IPS-15b (cell line): ENCODE results near the gene JAGN1.
"Not testable (repeated sequence)": the region's sequence is repeated elsewhere in the genome, so short reads cannot be mapped to it uniquely, and the experiment has no call there.

ENCODE experiments used
- H3K27me3 ChIP-seq: one replicate; pipeline ENCODE4 v1.6.1; 2013; ENCODE audit warnings: low read length; ENCODE audit not compliant: control insufficient read depth, insufficient read depth
- H3K36me3 ChIP-seq: one replicate; pipeline ENCODE4 v1.6.1; 2013; ENCODE audit warnings: low read length; ENCODE audit not compliant: control insufficient read depth, insufficient read depth
- H3K4me1 ChIP-seq: one replicate; pipeline ENCODE4 v1.6.1; 2013; ENCODE audit warnings: mild to moderate bottlenecking, low read length; ENCODE audit not compliant: control insufficient read depth, insufficient read depth
- H3K4me3 ChIP-seq: one replicate; pipeline ENCODE4 v1.5.1; 2013; ENCODE audit warnings: low read depth, low read length
- H3K9ac ChIP-seq: one replicate; pipeline ENCODE4 v1.6.1; 2013; ENCODE audit warnings: low read depth, mild to moderate bottlenecking, low read length
- H3K9me3 ChIP-seq: one replicate; pipeline ENCODE4 v1.6.1; 2013; ENCODE audit warnings: mild to moderate bottlenecking, low read length; ENCODE audit not compliant: control insufficient read depth, insufficient read depth

The JAGN1 gene

DNA sequence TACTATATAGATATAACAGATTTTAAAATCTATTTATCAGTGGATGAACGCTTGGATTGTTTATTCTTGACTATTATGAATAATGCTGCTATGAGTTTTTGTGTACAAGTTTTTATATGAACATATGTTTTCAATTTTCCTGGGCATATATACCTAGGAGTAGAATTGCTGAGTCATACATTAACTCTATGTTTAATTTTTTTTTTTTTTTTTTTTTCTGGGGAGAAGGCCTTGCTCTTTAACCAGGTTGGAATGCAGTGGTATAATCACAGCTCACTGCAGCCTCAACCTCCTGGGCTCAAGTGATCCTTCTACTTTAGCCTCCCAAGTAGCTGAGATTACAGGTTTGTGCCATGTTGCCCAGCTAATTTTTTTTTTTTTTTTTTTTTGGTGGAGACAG lies 19.4 kb upstream of the JAGN1 start:
- H3K9me3 ChIP-seq: no peaks in the 10 kb centered on the region
- no peaks in the 10 kb centered on the region for H3K4me1 ChIP-seq
- no peaks in the 10 kb centered on the region for H3K27me3 ChIP-seq
- no peak overlapping the region for H3K4me3 ChIP-seq
- no peak overlapping the region for H3K9ac ChIP-seq
- no peaks in the 10 kb centered on the region for H3K36me3 ChIP-seq

DNA sequence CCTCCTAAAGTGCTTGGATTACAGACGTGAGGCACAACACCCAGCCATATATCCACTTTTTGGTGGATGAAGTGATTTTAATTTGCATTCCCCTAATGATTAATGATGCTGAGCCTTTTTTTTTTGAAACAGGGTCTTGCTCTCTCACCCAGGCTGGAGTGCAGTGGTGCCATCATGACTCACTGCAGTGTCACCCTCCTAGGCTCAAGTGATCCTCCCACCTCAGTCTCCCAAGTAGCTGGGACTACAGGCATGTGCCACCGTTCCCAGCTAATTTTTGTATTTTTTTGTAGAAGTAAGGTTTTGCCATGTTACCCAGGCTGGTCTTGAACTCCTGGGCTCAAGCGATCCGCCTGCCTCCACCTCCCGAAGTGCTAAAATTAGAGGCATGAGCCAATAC lies 18.3 kb upstream of the JAGN1 start:
- H3K9ac ChIP-seq, H3K4me1 ChIP-seq, H3K4me3 ChIP-seq, H3K36me3 ChIP-seq, H3K9me3 ChIP-seq, H3K27me3 ChIP-seq: not testable (repeated sequence)

DNA sequence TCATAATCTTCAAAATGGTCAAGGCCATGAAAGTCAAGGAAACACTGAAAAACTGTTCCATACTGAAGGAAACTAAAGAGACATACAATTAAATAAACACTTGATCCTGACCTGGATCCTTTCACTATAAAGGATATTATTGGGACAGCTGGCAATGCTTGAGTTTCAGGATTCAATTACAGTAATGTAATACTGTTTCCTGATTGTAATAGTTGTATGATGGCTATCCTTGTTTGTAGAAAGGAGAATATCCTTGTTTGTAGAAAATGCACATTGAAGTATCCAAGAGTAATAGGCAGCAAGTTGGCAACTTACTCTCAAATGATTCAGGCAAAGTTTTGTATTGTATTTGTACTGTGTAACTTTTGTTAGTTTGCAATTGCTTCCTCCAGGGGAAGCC lies 15.0 kb upstream of the JAGN1 start:
- Histone ChIP-seq H3K27me3 (no peaks in the 10 kb centered on the region), H3K4me3 (no peak overlapping the region), H3K9me3 (no peaks in the 10 kb centered on the region), H3K9ac (no peak overlapping the region), H3K4me1 (no peaks in the 10 kb centered on the region), H3K36me3 (no peaks in the 10 kb centered on the region)

DNA sequence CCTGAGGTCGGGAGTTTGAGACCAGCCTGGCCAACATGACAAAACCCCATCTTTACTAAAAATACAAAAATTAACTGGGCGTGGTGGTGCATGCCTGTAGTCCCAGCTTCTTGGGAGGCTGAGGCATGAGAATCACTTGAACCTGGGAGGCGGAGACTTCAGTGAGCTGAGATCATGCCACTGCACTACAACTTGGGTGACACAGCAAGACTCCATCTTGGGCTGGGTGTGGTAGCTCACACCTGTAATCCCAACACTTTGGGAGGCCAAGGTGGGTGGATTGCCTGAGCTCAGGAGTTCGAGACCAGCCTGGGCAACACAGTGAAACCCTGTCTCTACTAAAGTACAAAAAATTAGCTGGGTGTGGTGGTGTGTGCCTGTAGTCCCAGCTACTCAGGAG lies 14.2 kb upstream of the JAGN1 start:
- H3K27me3 ChIP-seq, H3K9ac ChIP-seq, H3K36me3 ChIP-seq, H3K9me3 ChIP-seq, H3K4me1 ChIP-seq, H3K4me3 ChIP-seq: not testable (repeated sequence)

DNA sequence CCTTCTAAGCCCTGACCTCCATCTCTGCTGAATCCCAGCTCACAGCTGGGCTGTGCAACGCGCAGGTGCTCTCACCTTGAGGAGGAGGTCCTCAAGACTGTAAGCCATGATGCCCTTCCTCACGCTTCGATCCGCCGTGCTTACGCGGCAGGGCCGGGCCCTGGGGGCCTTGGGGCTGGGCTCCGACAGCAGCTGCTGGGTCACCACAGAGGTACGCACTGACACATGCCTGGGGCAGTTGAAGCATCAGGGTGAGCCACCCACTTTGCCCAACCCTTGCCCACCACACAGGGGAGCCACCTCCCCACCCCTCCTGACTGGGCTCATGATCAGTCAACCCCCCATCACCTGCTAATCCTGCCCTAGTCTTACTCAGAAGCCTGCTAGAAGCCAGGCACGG lies 13.4 kb upstream of the JAGN1 start:
- no peaks in the 10 kb centered on the region for H3K36me3 ChIP-seq
- H3K27me3 ChIP-seq: no peaks in the 10 kb centered on the region
- H3K9ac ChIP-seq: no peak overlapping the region
- H3K9me3 ChIP-seq: no peaks in the 10 kb centered on the region
- H3K4me1 ChIP-seq: no peaks in the 10 kb centered on the region
- H3K4me3 ChIP-seq: no peak overlapping the region

DNA sequence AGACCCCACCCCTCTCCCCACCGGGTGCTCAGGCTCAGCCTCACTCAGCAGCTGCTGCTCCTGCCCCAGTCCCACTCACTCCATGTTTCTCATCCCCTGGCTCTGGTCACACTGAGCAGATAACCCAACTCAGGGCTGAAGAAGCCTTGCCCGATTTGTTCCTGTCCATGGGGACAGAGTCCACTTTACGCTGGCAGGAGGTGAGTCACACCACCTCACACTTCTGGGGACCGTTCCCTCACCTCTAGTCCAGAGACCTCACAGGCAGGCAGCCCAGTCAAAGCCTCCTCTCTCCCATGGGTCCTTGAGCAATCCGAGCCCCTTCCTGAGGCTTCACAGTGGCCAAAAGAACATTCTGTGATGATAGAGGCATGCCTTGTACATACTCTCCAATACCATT lies 11.7 kb upstream of the JAGN1 start:
- Histone ChIP-seq H3K9me3 (no peaks in the 10 kb centered on the region), H3K9ac (no peak overlapping the region), H3K4me1 (no peaks in the 10 kb centered on the region), H3K4me3 (no peak overlapping the region), H3K27me3 (no peaks in the 10 kb centered on the region), H3K36me3 (no peaks in the 10 kb centered on the region)

DNA sequence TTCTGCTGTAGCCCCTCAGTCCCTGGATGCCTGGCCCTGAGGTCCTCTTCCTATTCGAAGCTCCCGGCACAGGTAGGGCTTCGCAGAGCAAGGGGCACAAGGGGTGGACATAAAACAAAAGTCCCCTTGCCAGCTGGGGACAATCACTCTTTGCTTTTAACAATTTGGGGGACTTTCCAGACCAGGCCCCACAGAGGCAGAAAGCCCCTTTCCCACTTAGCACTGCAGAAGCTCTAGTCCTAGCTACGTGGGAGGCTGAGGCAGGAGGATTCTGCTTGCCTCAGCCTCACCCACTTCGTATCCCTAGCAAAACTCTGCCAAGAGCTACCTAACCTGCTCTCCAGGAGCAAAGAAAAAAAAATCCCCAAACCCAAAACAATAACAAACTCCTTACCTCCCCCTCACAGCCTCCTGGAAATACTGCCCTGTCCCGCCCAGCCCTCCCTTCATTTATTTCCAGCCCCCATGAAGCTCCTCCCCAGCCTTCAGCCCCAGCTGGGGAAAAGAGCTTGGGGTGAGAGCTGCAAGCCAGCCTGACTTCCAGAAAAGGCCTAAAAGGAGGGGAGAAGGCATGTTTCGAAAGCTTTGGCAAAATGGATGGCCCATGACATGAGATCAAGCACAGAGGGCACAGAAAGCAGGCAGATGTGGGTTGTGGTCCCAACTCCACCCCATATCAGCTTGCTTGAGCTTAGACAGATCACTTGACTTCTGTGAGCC lies 10.4 kb upstream of the JAGN1 start, which contains the start of gene CIDEC:
TSS of gene CIDEC (minus strand) at position 424 of the 720 bp plus-strand sequence. CDS start 1,767 bp downstream, outside the sequence.
- no peak within 1 kb of the TSS for H3K9ac ChIP-seq
- no peaks in the 10 kb centered on the region for H3K27me3 ChIP-seq
- no peak within 1 kb of the TSS for H3K4me3 ChIP-seq
- no peaks in the 10 kb centered on the region for H3K9me3 ChIP-seq
- H3K4me1 ChIP-seq: no peaks in the 10 kb centered on the region
- no peaks in the 10 kb centered on the region for H3K36me3 ChIP-seq

DNA sequence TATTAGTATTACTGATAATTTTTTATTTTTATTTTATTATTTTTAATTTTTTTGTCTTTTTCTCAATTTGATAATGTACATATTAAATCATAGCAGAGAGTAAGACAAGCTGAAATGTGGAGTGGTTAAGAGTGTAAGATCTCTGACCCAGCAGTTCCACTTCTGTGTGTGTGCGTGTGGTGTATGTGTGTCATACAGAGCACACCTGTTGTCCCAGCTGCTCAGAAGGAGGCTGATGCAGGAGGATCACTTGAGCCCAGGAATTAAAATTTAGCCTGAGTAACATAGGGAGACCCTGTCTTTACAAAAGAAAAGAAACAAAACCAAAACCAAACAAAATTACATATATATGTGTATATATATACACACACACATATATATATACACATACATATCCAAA lies 9.0 kb upstream of the JAGN1 start:
- no peak overlapping the region for H3K4me3 ChIP-seq
- H3K27me3 ChIP-seq: no peaks in the 10 kb centered on the region
- H3K36me3 ChIP-seq: no peaks in the 10 kb centered on the region
- no peak overlapping the region for H3K9ac ChIP-seq
- no peaks in the 10 kb centered on the region for H3K4me1 ChIP-seq
- no peaks in the 10 kb centered on the region for H3K9me3 ChIP-seq

DNA sequence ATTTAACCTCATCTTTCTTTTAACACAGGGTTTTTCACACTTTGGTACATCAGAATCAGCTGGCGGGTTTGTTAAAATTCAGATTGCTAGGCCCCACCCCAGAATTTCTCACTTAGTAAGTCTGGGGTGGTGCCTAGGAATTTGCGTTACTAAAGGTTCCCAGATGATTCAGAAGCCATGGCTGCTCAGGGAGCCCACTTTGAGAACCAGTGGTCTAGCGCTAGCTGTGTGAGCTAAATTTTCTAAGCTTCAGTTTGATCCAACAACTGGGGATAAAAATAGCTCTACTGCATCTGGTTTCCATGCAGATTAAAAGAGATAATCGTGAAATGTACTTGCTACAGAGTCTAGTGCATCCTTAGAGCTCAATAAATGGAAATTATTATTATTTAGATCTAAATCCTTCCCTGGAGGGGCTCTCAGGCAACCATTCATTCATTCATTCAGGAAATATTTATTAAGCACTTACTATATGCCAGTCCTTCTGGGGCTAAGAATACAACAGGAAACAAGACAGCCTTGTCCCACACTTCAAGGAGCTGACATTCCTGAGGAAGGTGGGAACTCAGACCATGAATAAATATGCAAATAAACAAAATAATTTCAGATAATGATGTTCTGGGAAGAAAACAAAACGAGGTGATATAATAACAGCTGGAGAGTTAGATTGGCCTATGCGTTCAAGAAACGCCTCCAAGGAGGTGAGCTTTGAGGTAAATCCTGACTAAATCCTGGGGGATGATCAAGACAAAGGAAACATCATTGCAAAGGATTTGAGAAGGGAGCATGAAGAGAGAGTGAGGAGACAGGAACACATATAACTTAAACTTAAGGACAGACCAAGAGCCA lies 6.5 kb upstream of the JAGN1 start:
- H3K4me3 ChIP-seq: no peak overlapping the region
- H3K9ac ChIP-seq: no peak overlapping the region
- H3K4me1 ChIP-seq: no peaks in the 10 kb centered on the region
- no peaks in the 10 kb centered on the region for H3K36me3 ChIP-seq
- no peaks in the 10 kb centered on the region for H3K9me3 ChIP-seq
- no peaks in the 10 kb centered on the region for H3K27me3 ChIP-seq

DNA sequence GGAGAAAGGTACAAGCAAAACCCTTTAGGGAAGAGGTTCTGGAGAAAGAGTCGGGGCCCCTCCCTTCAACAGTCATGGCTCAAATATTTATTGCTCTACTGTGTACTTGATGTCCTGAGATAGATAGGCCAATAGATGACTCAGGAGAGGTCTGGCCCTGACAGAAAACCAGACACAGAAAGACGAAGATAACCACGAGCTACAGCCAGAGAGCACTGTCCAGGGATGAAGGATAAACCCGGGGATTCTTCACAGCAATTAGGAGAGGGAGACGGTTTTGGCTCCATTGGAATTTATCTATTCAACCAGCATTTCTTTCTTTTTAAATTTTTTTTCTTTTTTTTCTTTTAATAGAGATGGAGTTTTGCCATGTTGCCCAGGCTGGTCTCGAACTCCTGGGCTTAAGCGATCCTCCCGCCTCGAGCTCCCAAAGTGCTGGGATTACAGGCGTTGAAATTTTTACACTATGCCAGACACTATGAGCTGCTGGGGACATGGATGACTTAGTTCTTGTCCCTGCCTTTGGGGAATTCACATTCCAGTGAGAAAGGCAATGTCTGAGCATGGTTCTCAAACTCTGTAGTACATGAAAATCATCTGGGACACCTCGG lies 5.8 kb upstream of the JAGN1 start:
- Histone ChIP-seq H3K27me3 (no peaks in the 10 kb centered on the region), H3K9ac (no peak overlapping the region), H3K36me3 (no peaks in the 10 kb centered on the region), H3K9me3 (no peaks in the 10 kb centered on the region), H3K4me3 (no peak overlapping the region), H3K4me1 (no peaks in the 10 kb centered on the region)

DNA sequence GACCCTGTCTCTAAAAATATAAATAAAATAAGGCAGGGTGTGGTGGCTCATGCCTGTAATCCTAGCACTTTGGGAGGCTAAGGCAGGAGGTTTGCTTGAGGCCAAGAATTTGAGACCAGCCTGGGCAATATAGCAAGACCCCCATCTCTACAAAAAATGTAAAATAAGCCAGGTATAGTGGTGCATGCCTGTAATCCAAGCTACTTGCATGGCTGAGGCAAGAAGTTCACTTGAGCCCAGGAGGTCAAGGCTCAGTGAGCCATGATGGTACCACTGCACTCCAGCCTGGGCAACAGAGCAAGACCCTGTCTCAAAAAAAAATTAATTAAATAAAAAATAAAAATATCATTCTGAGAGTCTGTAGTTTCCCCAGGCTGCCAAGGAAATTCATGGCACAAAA lies 4.1 kb upstream of the JAGN1 start:
- Histone ChIP-seq H3K9me3 (no peaks in the 10 kb centered on the region), H3K36me3 (no peaks in the 10 kb centered on the region), H3K9ac (no peak overlapping the region), H3K27me3 (no peaks in the 10 kb centered on the region), H3K4me3 (no peak overlapping the region), H3K4me1 (no peaks in the 10 kb centered on the region)

DNA sequence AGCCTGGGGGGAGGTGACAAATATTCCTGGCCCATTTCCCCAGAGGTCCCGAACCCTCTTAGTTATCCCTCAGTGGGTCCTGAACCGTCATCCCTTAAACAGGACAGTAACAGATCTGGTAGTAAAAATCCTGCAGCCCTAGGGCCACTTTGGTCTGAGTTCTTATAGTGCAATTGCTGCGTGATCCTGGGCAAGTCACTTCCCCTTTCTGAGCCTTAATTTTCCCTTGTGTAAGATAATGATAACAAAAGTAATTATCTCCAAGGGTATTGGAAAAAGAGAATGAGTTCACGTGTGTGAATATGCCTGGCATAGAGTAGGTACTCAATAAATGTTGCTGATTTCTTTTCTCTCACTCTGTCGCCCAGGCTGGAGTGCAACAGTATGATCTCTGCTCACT lies 2.9 kb upstream of the JAGN1 start:
- H3K36me3 ChIP-seq: no peaks in the 10 kb centered on the region
- H3K27me3 ChIP-seq: no peaks in the 10 kb centered on the region
- H3K9ac ChIP-seq: no peak overlapping the region
- no peaks in the 10 kb centered on the region for H3K4me1 ChIP-seq
- H3K4me3 ChIP-seq: no peak overlapping the region
- H3K9me3 ChIP-seq: no peaks in the 10 kb centered on the region
